ENCODE measurements around the gene SLC6A9.

SLC6A9 gene

DNA sequence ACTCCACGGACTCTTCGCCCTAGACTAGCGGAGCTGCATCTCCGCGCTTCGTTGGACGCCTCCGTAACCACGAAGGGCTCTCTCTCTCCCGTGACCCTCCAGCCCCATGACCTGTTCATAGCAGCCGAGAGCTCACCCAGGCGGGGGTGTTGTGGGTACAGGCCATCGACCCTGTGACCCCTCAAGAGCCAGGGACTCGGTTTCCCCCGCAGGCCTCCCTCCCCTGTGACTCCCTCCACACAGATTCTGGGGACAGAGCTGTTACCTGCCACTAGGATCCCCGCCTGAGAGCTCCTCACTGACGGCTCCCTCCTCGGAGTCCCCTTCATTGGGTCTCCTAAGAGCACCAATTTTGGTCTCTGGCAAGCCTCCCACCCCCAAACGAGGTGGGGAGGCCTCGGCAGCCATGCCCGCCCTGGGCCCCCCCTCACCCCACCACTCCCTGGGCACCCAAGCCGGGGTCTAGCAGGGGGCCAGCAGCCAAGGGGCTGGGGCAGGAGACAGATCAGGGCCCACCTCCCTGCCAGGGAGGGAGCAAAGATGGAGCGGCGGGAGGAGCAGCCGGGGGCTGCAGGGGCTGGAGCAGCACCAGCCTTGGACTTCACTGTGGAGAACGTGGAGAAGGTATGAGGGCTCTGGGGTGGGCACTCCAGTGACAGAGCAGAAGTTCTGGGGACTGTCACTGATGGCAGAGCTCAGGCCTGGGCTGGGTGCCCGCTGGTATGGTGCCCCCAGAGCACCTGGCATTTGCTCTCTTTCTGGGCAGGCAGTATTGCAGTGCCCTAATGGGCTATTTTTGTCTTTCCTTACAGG is 84.0 kb downstream of the SLC6A9 start:
- Histone ChIP-seq H3K27ac (peak overlapping the region; percentile 100), H3K36me3 (peaks cover 14% of the 10 kb centered on the region), H3K4me3 (ENCODE audit: low read depth, low read length) (peak overlapping the region; percentile 66), H3K27me3 (ENCODE audit: insufficient read depth, low read depth, severe bottlenecking) (no peaks in the 10 kb centered on the region), H3K9me3 (ENCODE audit: severe bottlenecking) (no peaks in the 10 kb centered on the region)
- no peak for DNase-seq
- TF ChIP-seq, protein P1, sequence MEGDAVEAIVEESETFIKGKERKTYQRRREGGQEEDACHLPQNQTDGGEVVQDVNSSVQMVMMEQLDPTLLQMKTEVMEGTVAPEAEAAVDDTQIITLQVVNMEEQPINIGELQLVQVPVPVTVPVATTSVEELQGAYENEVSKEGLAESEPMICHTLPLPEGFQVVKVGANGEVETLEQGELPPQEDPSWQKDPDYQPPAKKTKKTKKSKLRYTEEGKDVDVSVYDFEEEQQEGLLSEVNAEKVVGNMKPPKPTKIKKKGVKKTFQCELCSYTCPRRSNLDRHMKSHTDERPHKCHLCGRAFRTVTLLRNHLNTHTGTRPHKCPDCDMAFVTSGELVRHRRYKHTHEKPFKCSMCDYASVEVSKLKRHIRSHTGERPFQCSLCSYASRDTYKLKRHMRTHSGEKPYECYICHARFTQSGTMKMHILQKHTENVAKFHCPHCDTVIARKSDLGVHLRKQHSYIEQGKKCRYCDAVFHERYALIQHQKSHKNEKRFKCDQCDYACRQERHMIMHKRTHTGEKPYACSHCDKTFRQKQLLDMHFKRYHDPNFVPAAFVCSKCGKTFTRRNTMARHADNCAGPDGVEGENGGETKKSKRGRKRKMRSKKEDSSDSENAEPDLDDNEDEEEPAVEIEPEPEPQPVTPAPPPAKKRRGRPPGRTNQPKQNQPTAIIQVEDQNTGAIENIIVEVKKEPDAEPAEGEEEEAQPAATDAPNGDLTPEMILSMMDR (IDR thresholded peaks at IDR 0.05; ENCODE audit: low read depth, low read length), result no peak
